SJSA1 (cell line): ENCODE measurements around the gene AAK1. TPM values are rescaled to one million over a fixed set of nuclear protein-coding genes. Genes with fewer than 3 reads are reported as not detected.
"Not testable (repeated sequence)": the region's sequence is repeated elsewhere in the genome, so short reads cannot be mapped to it uniquely, and the experiment has no call there.

Experiments used
- DNase-seq, 2 experiments: peaks; one replicate each; pipeline ENCODE4 v3.0.0-alpha.2; 2015 to 2020; ENCODE audit warnings: low spot score in 2 of 2, low read depth in 1 of 2
- H3K27ac ChIP-seq: fragments of 250-450 bp; sonication (Bioruptor Pico); 2 replicates; pipeline ENCODE4 v1.5.1; 2020; ENCODE audit warnings: mild to moderate bottlenecking, moderate library complexity
- H3K27me3 ChIP-seq: fragments of 250-450 bp; sonication (Bioruptor Pico); replicated peaks from 2 replicates; pipeline ENCODE4 v1.5.1; 2020; ENCODE audit warnings: mild to moderate bottlenecking, moderate library complexity
- H3K36me3 ChIP-seq: fragments of 250-450 bp; sonication (Bioruptor Pico); 2 replicates; pipeline ENCODE4 v1.5.1; 2020; ENCODE audit warnings: mild to moderate bottlenecking
- H3K4me1 ChIP-seq: fragments of 250-450 bp; sonication (Bioruptor Pico); replicated peaks from 2 replicates; pipeline ENCODE4 v1.6.1; 2021; ENCODE audit warnings: mild to moderate bottlenecking
- H3K4me3 ChIP-seq: fragments of 250-450 bp; sonication (Bioruptor Pico); 2 replicates; pipeline ENCODE4 v1.5.1; 2020; ENCODE audit warnings: mild to moderate bottlenecking
- H3K9me3 ChIP-seq: fragments of 250-450 bp; sonication (Bioruptor Pico); replicated peaks from 2 replicates; pipeline ENCODE4 v1.5.1; 2020; ENCODE audit warnings: mild to moderate bottlenecking
- total RNA-seq: library from RNA; depleted of rRNA; stranded (reverse); fragments of >200 nt; shearing (Covaris generic); gene quantifications from 2 replicates; pipeline ENCODE4 v1.2.3, GENCODE V29; 2014

Gene AAK1
- total RNA-seq, 1 experiment from 2014 or later = 84.9 TPM

- Histone ChIP-seq H3K27ac (no peak overlapping the region), H3K4me3 (no peak overlapping the region), H3K27me3 (no peaks in the 10 kb centered on the region), H3K9me3 (no peaks in the 10 kb centered on the region), H3K4me1 (peaks cover 20% of the 10 kb centered on the region), H3K36me3 (peaks cover 35% of the 10 kb centered on the region)
- no peak for DNase-seq
These were observed 15.1 kb downstream of the AAK1 start for GRCh38 chr2:69628325-69629021.

- peak in 1 of 2 experiments; percentile 22 for DNase-seq
- Histone ChIP-seq H3K27me3 (no peaks in the 10 kb centered on the region), H3K27ac (0 out of 2 replicates have a peak overlapping the region, but pooled peaks have one; percentile 12), H3K4me1 (peaks cover 20% of the 10 kb centered on the region), H3K4me3 (no peak overlapping the region), H3K36me3 (peaks cover 26% of the 10 kb centered on the region), H3K9me3 (no peaks in the 10 kb centered on the region)
These were observed 18.3 kb downstream of the AAK1 start for GRCh38 chr2:69625078-69625795.

DNA sequence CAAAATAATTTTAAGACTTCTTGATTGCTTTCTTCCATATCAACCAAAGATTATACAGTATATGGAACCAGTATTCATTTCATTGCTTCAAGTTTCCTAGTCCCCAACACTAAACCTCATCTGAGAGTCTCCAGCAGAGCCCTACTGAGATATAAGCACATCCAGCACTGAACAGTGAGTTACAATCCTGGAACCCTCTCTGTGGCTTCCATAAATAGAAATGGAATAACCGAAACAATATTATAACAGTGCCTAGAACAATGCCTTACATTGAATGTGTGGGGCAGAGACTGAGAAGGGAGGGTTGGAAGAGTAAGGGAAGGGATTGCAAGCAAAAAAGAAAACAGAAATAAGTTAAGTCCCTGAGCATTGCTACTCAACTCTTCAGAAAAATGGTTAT, 18.9 kb downstream of the AAK1 start:
- H3K4me1 ChIP-seq = peaks cover 20% of the 10 kb centered on the region
- no peaks in the 10 kb centered on the region for H3K27me3 ChIP-seq
- H3K36me3 ChIP-seq = peaks cover 26% of the 10 kb centered on the region
- no peaks in the 10 kb centered on the region for H3K9me3 ChIP-seq
- no peak overlapping the region for H3K4me3 ChIP-seq
- peak in 1 of 2 experiments; percentile 22 for DNase-seq
- 0 out of 2 replicates have a peak overlapping the region, but pooled peaks have one; percentile 12 for H3K27ac ChIP-seq

GRCh38 chr2:69624131-69624530, 19.4 kb downstream of the AAK1 start:
- Histone ChIP-seq H3K4me3 (no peak overlapping the region), H3K4me1 (peaks cover 24% of the 10 kb centered on the region), H3K36me3 (peaks cover 26% of the 10 kb centered on the region), H3K27me3 (no peaks in the 10 kb centered on the region), H3K27ac (no peak overlapping the region), H3K9me3 (no peaks in the 10 kb centered on the region)
- no peak for DNase-seq

DNA sequence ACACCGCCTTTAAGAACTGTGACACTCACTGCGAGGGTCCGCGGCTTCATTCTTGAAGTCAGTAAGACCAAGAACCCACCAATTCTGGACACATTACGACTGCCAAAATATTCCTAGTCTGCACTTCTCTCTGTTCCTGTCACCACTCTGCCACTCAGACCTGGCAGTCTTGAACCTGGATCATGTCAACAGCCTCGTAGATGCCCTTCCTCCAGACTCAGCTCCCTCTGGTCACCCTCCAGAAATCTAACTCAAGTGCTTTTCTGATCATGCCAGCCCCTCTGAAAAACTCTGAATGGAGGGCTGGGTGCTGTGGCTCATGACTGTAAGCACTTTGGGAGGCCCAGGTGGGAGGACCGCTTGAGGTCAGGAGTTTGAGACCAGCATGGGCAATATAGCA, 20.3 kb downstream of the AAK1 start:
- DNase-seq = no peak
- Histone ChIP-seq H3K36me3 (peaks cover 20% of the 10 kb centered on the region), H3K4me1 (peaks cover 30% of the 10 kb centered on the region), H3K27ac (no peak overlapping the region), H3K9me3 (no peaks in the 10 kb centered on the region), H3K27me3 (no peaks in the 10 kb centered on the region), H3K4me3 (no peak overlapping the region)

DNA sequence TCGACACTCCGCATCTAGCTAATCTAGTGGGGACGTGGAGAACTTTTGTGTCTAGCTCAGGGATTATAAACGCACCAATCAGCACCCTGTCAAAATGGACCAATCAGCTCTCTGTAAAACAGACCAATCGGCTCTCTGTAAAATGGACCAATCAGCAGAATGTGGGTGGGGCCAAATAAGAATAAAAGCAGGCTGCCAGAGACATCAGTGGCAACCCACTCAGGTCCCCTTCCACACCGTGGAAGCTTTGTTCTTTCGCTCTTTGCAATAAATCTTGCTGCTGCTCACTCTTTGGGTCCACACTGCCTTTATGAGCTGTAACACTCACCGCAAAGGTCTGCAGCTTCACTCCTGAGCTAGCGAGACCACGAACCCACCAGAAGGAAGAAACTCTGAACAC, 20.7 kb downstream of the AAK1 start:
- not testable (repeated sequence) for H3K27ac ChIP-seq, H3K9me3 ChIP-seq, H3K27me3 ChIP-seq, DNase-seq, H3K4me3 ChIP-seq
- Histone ChIP-seq H3K4me1 (peaks cover 32% of the 10 kb centered on the region), H3K36me3 (peaks cover 19% of the 10 kb centered on the region)

DNA sequence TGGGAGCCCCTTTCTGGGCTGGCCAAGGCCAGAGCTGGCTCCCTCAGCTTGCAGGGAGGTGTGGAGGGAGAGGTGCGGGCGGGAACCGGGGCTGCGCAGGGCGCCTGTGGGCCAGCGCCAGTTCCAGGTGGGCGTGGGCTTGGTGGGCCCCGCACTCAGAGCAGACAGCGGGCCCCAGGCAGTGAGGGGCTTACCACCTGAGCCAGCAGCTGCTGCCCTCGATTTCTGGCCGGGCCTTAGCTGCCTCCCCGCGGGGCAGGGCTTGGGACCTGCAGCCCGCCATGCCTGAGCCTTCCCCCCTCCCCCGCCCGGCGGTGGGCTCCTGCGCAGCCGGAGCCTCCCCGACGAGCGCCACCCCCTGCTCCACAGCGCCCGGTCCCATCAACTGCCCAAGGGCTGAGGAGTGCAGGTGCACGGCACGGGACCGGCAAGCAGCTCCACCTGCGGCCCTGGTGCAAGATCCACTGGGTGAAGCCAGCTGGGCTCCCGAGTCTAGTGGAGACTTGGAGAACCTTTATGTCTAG, 21.5 kb downstream of the AAK1 start:
- DNase-seq, H3K27me3 ChIP-seq, H3K9me3 ChIP-seq, H3K27ac ChIP-seq, H3K4me3 ChIP-seq: not testable (repeated sequence)
- Histone ChIP-seq H3K4me1 (peaks cover 39% of the 10 kb centered on the region), H3K36me3 (peaks cover 15% of the 10 kb centered on the region)

DNA sequence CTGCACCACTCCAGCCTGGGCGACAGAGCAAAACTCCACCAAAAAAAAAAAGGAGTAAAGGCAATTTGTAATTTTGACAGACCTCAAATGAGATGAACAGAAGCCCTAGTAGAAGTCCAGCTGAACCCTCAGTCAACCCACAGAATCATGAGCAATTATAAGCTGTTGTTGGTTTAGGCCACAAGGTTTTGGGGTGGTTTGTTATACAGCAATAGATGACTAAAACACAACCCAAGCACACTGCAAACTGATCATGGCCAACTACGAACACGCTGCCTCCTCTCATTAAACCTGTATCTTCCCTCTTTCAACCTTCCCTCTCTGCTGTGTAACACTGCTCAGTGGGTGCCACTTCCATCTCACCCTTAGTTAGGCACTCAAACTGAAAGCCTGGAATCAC, 22.1 kb downstream of the AAK1 start:
- no peak for DNase-seq
- Histone ChIP-seq H3K9me3 (no peaks in the 10 kb centered on the region), H3K4me1 (peaks cover 46% of the 10 kb centered on the region), H3K27ac (no peak overlapping the region), H3K36me3 (peaks cover 17% of the 10 kb centered on the region), H3K27me3 (no peaks in the 10 kb centered on the region), H3K4me3 (no peak overlapping the region)

DNA sequence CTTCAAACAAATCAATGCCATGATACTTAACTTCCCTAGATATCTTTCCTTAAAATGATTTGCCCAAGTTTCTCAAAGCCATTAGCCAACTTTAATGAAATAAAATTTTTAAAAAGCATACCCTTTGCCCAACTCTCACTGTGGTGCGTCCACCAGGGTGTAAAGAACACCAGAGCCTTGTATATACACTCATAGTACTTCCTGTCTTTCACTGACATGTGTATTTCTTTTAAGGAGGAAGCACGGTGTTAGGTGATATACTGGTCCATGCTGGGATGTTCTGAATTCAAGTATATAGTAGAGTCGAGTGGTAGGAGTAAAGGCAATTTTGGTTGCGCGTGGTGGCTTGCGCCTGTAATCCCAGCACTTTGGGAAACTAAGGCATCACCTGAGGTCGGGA, 22.7 kb downstream of the AAK1 start:
- H3K36me3 ChIP-seq = peaks cover 22% of the 10 kb centered on the region
- DNase-seq = no peak
- H3K27me3 ChIP-seq = no peaks in the 10 kb centered on the region
- H3K27ac ChIP-seq = no peak overlapping the region
- no peaks in the 10 kb centered on the region for H3K9me3 ChIP-seq
- H3K4me1 ChIP-seq = peaks cover 50% of the 10 kb centered on the region
- H3K4me3 ChIP-seq = no peak overlapping the region

DNA sequence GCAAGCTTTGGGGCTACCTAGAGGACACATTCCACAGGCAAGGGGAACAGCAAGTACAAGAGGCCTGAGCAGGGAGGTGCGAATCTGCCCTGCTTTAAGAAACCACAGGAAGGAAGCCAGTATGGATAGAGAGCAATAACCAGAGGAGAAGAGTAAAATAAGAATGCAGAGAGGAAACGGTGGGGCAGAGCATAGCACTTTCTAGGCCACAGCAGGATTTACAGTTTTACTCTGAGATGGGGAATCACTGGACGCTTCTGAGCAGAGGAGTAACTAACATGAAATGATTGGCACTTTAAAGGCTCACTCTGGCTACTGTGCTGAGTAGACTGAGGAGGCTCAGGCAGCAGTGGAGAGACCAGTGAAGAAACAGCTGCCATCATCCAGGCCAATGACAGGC, 23.8 kb downstream of the AAK1 start:
- H3K27ac ChIP-seq = no peak overlapping the region
- peaks cover 24% of the 10 kb centered on the region for H3K36me3 ChIP-seq
- DNase-seq = no peak
- H3K4me3 ChIP-seq = no peak overlapping the region
- peaks cover 48% of the 10 kb centered on the region for H3K4me1 ChIP-seq
- no peaks in the 10 kb centered on the region for H3K27me3 ChIP-seq
- no peaks in the 10 kb centered on the region for H3K9me3 ChIP-seq

GRCh38 chr2:69618362-69618761, 25.2 kb downstream of the AAK1 start:
- H3K4me3 ChIP-seq = no peak overlapping the region
- peaks cover 44% of the 10 kb centered on the region for H3K4me1 ChIP-seq
- H3K9me3 ChIP-seq = no peaks in the 10 kb centered on the region
- DNase-seq = peak in 1 of 2 experiments; percentile 26
- peaks cover 27% of the 10 kb centered on the region for H3K36me3 ChIP-seq
- no peaks in the 10 kb centered on the region for H3K27me3 ChIP-seq
- no peak overlapping the region for H3K27ac ChIP-seq

DNA sequence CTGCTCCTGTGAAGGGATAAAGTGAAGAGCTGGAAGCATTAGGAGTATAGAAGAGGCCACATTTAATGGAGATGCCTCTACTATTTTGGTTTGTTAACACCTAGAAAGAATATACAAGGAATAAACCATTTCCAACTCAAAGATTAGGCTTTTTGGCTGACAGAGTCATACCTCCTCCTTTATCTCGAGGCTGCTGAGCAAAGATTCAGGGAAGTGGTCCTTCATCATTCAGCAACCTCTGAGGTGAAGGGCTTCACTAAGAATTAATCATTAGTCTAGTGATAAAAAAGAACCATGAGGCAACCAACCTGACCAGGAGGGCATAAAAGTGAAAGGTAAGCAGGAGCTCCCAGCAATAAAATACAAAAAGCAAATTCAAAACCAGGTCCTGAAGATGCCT, 25.8 kb downstream of the AAK1 start:
- no peak overlapping the region for H3K4me3 ChIP-seq
- H3K36me3 ChIP-seq = peaks cover 28% of the 10 kb centered on the region
- H3K27me3 ChIP-seq = no peaks in the 10 kb centered on the region
- H3K4me1 ChIP-seq = peaks cover 44% of the 10 kb centered on the region
- no peak overlapping the region for H3K27ac ChIP-seq
- H3K9me3 ChIP-seq = no peaks in the 10 kb centered on the region
- DNase-seq = no peak

DNA sequence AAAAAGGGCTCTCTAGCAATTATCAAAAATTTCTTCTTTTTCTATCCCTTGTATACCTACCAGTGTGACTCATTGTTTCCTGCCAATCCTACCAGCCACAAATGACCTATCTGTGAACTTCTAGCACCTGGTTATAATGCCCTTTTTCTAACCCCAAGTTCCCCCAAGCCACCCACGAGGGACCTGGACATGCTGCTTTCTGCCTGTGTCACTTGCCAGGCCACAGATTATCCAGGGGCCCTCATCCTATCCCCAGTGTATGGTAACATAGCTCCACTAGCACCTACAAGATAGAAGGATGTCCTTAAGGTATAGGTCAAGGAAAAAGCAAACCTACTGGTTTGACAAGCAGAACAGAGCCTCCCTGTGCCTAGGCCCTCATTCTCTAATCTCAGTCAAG, 26.8 kb downstream of the AAK1 start:
- H3K27ac ChIP-seq = no peak overlapping the region
- H3K4me3 ChIP-seq = no peak overlapping the region
- no peak for DNase-seq
- H3K36me3 ChIP-seq = peaks cover 35% of the 10 kb centered on the region
- no peaks in the 10 kb centered on the region for H3K27me3 ChIP-seq
- H3K4me1 ChIP-seq = peaks cover 44% of the 10 kb centered on the region
- H3K9me3 ChIP-seq = no peaks in the 10 kb centered on the region

- DNase-seq = no peak
- Histone ChIP-seq H3K36me3 (peaks cover 36% of the 10 kb centered on the region), H3K27ac (no peak overlapping the region), H3K9me3 (no peaks in the 10 kb centered on the region), H3K27me3 (no peaks in the 10 kb centered on the region), H3K4me3 (no peak overlapping the region), H3K4me1 (peaks cover 44% of the 10 kb centered on the region)
These were observed 27.6 kb downstream of the AAK1 start for GRCh38 chr2:69615969-69616368.
